Stomach (tissue), 4 donors: ENCODE results near the gene CLDN20.

Experiments
- EP300 ChIP-seq: sonication (generic); formaldehyde crosslinking; IDR thresholded peaks from one replicate; pipeline ENCODE4 v1.6.1; 2017; ENCODE audit warnings: antibody characterized with exemption
- POLR2A ChIP-seq, 4 donors: fragments of 450-650 bp; IDR thresholded peaks; one replicate each; pipeline ENCODE4 v1.6.1; 2016; ENCODE audit warnings: antibody characterized with exemption in 4 of 4, control low read depth in 2 of 4, mild to moderate bottlenecking in 1 of 4, moderate library complexity in 1 of 4
- POLR2AphosphoS5 ChIP-seq, 3 donors: sonication (generic); formaldehyde crosslinking; IDR thresholded peaks; one replicate each; pipeline ENCODE4 v1.6.1; 2016; ENCODE audit warnings: antibody characterized with exemption in 3 of 3
- TF ChIP-seq, protein P1 (sequence below), 7 experiments: fragments of 450-650 bp in 4 of 7; fragments of 200-600 bp in 3 of 7; sonication (generic) in 3 of 7; IDR thresholded peaks; one replicate each; pipeline ENCODE4 v1.5.1; 2016 to 2019; ENCODE audit warnings: antibody characterized with exemption in 7 of 7, control low read depth in 2 of 7, mild to moderate bottlenecking in 1 of 7

DNA sequence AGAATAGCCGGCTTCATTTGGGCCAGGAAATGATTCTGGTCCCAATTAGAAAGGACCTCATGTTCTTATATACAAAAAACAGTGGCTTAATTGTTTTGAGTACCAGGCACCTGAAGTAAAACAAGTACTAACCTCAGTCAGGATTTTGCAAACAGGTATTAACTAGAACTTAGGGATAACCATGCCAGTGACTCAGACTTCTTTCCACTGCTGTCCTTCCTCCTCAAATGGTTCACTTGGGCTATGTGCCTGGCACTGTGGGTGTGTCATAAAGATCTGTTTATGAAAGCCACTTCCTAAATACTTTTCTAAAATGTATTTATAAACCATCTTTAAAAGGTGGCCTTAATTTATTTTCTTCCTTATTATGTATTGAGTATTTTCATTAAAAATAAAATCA lies 10.7 kb downstream of the CLDN20 start:
- TF ChIP-seq, protein P1, sequence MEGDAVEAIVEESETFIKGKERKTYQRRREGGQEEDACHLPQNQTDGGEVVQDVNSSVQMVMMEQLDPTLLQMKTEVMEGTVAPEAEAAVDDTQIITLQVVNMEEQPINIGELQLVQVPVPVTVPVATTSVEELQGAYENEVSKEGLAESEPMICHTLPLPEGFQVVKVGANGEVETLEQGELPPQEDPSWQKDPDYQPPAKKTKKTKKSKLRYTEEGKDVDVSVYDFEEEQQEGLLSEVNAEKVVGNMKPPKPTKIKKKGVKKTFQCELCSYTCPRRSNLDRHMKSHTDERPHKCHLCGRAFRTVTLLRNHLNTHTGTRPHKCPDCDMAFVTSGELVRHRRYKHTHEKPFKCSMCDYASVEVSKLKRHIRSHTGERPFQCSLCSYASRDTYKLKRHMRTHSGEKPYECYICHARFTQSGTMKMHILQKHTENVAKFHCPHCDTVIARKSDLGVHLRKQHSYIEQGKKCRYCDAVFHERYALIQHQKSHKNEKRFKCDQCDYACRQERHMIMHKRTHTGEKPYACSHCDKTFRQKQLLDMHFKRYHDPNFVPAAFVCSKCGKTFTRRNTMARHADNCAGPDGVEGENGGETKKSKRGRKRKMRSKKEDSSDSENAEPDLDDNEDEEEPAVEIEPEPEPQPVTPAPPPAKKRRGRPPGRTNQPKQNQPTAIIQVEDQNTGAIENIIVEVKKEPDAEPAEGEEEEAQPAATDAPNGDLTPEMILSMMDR (IDR thresholded peaks at IDR 0.05): no peak
- TF ChIP-seq POLR2AphosphoS5 (IDR thresholded peaks at IDR 0.05) (peak in 1 of 3 donors; percentile 11), EP300 (no peak), POLR2A (IDR thresholded peaks at IDR 0.05) (no peak)
